GM21381 (cell line): ENCODE results near the gene SLC22A2.

Source experiments
- ATAC-seq: cut with Tn5 transposase; IDR thresholded peaks from one replicate; pipeline ENCODE4 v1.9.1; 2021; ENCODE audit warnings: mild to moderate bottlenecking, moderate library complexity; ENCODE audit not compliant: unreplicated experiment

The SLC22A2 gene

DNA sequence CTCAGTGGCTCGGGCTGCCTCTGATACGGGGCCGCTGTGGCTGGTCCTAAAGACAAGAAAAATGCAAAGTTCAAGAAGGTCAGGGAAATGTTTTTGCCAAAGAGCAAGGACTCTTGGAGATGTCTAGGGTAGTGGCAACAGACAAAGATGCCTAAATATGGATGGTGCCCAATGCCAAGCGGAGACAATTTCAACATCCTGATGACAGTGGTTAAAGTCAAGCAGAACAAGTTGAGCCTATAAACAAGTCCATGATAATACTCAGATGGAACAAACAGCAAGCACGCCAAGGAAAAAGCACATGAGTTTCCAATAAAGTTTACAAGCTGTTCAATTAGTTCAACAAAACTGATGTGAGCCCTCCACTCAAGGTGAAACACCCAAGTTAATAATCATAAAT is 85.9 kb downstream of the SLC22A2 start:
- ATAC-seq: no peak

- ATAC-seq: no peak
These were observed 88.5 kb downstream of the SLC22A2 start for GRCh38 chr6:160170018-160170680.

- no peak for ATAC-seq
These were observed 90.8 kb downstream of the SLC22A2 start for GRCh38 chr6:160167604-160168399.
